ENCODE results near the gene NOTCH2. TPM values are rescaled to one million over a fixed set of nuclear protein-coding genes. Genes with fewer than 3 reads are reported as not detected.

The NOTCH2 gene
- total and polyA plus RNA-seq, 9 of the 15 experiments (the other 6 are each of a cell fraction or from before 2014, with no cell fraction given), result 0.04 to 1.2 (median 0.28) TPM; not detected in 1

DNA sequence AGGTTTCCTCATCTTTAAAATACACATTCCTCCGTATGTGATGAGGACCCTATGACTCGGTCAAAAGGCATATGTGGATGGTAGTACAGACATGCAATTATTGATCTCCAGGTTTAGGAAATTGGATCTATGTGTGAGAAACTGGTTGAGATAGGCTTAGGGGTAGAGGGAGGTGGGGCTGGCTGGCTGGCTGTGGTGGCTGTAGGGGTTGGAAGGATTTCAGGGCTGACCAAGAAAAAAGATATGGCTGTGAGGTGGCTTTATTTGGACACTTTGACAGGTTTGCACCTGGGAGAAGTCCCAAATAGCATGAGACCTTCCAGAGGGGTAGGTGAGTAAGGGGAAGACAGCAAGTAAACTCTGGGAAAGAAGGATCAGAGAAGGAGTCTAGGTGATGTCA is 133.5 kb downstream of the NOTCH2 start:
- TF ChIP-seq POLR2AphosphoS2 (IDR thresholded peaks at IDR 0.05; ENCODE audit: low read length), result no peak
- in situ Hi-C loops (cut with MboI), result no loop called here
- intact Hi-C loops (cut with micrococcal nuclease), result no loop called here
- Histone ChIP-seq H3K4me2 (ENCODE audit: insufficient read depth, low read length) (no peak overlapping the region), H3K27me3 (ENCODE audit: control insufficient read depth in 2 of 2, insufficient read depth in 2 of 2, low read length in 2 of 2) (peaks cover 2 to 10% of the 10 kb centered on the region in 2 experiments; a peak in 1 of 5 replicates), H3K4me1 (replicated peaks in 1 of 2; ENCODE audit: control insufficient read depth in 2 of 2, insufficient read depth in 2 of 2, low read length in 2 of 2) (no peaks in the 10 kb centered on the region), H3K36me3 (ENCODE audit: control insufficient read depth, insufficient read depth, low read length) (no peaks in the 10 kb centered on the region), H3K27ac (ENCODE audit: extremely low read depth, low read depth, low read length) (no peak overlapping the region), H3K9me1 (ENCODE audit: control insufficient read depth, insufficient read depth, low read length) (no peaks in the 10 kb centered on the region), H3K9ac (ENCODE audit: insufficient read depth in 1 of 2, low read depth in 2 of 2, low read length in 2 of 2) (no peak overlapping the region), H3K4me3 (no peak overlapping the region), H2AFZ (ENCODE audit: low read depth, low read length) (no peak overlapping the region), H3K9me3 (replicated peaks; ENCODE audit: control insufficient read depth, insufficient read depth, low read depth, low read length) (0 out of 2 replicates have a peak, but pooled peaks cover 2% of the 10 kb centered on the region), H4K20me1 (replicated peaks; ENCODE audit: control insufficient read depth, insufficient read depth, low read length) (no peaks in the 10 kb centered on the region), H3K79me2 (ENCODE audit: control insufficient read depth, insufficient read depth, low read length) (no peaks in the 10 kb centered on the region)
- ATAC-seq (no peak), FAIRE-seq (no peak), DNase-seq (ENCODE audit: extremely low read depth in 1 of 4, low spot score in 3 of 4) (no peak)
- ChIA-PET POLR2A (interaction anchor here (1.1 kb wide), 1 partner anchor 139 kb away, joined by 4 read pairs; no protein-coding TSS in a partner anchor), CTCF (ENCODE audit: low intra/inter-chr PET ratio) (no interaction called here)
- 0% methylated on average over 2 of the region's 2 CpGs for WGBS (ENCODE audit: insufficient coverage, low coverage, missing lambda C conversion rate)
- no TSS peak for BruUV-seq (replicated peaks)

DNA sequence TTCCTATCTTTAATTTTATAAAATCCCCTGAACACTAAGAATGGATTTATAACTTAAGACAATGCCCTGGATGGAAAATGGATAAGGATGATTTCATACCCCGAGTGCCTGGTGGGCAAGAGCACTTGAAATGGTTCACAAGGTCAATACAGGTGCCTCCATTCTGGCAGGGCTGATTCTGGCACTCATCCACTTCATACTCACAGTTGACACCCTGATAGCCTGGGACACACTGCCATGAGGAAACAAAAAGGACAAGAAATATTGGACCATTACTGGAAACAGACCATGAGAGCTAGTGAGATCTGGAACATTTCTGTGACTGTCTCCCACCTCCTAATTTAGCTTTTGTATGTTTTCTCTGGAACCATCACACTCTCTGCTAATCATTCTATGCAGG is 134.1 kb downstream of the NOTCH2 start:
- 0 out of 2 replicates have a peak, but pooled peaks cover 2% of the 10 kb centered on the region for H3K9me3 ChIP-seq (replicated peaks; ENCODE audit: control insufficient read depth, insufficient read depth, low read depth, low read length)
- DNase-seq (ENCODE audit: extremely low read depth in 1 of 4, low spot score in 3 of 4) (no peak), FAIRE-seq (no peak), ATAC-seq (no peak)
- CTCF ChIA-PET (ENCODE audit: low intra/inter-chr PET ratio), result no interaction called here
- H4K20me1 ChIP-seq (replicated peaks; ENCODE audit: control insufficient read depth, insufficient read depth, low read length), result no peaks in the 10 kb centered on the region
- H3K79me2 ChIP-seq (ENCODE audit: control insufficient read depth, insufficient read depth, low read length), result no peaks in the 10 kb centered on the region
- POLR2A ChIA-PET, result no interaction called here
- peaks cover 2 to 7% of the 10 kb centered on the region in 2 experiments; a peak in 1 of 5 replicates for H3K27me3 ChIP-seq (ENCODE audit: control insufficient read depth in 2 of 2, insufficient read depth in 2 of 2, low read length in 2 of 2)
- no peaks in the 10 kb centered on the region for H3K36me3 ChIP-seq (ENCODE audit: control insufficient read depth, insufficient read depth, low read length)
- intact Hi-C loops (cut with micrococcal nuclease) (no loop called here), in situ Hi-C loops (cut with MboI) (no loop called here)
- H3K9me1 ChIP-seq (ENCODE audit: control insufficient read depth, insufficient read depth, low read length), result no peaks in the 10 kb centered on the region
- no TSS peak for BruUV-seq (replicated peaks)
- H3K27ac ChIP-seq (ENCODE audit: extremely low read depth, low read depth, low read length), result no peak overlapping the region
- no peak overlapping the region for H3K9ac ChIP-seq (ENCODE audit: insufficient read depth in 1 of 2, low read depth in 2 of 2, low read length in 2 of 2)
- WGBS (ENCODE audit: insufficient coverage, low coverage, missing lambda C conversion rate), result 0% methylated on average over 1 of the region's 1 CpG
- no peaks in the 10 kb centered on the region for H3K4me1 ChIP-seq (replicated peaks in 1 of 2; ENCODE audit: control insufficient read depth in 2 of 2, insufficient read depth in 2 of 2, low read length in 2 of 2)
- H3K4me3 ChIP-seq, result no peak overlapping the region
- no peak overlapping the region for H2AFZ ChIP-seq (ENCODE audit: low read depth, low read length)
- no peak overlapping the region for H3K4me2 ChIP-seq (ENCODE audit: insufficient read depth, low read length)
- TF ChIP-seq, protein P1, sequence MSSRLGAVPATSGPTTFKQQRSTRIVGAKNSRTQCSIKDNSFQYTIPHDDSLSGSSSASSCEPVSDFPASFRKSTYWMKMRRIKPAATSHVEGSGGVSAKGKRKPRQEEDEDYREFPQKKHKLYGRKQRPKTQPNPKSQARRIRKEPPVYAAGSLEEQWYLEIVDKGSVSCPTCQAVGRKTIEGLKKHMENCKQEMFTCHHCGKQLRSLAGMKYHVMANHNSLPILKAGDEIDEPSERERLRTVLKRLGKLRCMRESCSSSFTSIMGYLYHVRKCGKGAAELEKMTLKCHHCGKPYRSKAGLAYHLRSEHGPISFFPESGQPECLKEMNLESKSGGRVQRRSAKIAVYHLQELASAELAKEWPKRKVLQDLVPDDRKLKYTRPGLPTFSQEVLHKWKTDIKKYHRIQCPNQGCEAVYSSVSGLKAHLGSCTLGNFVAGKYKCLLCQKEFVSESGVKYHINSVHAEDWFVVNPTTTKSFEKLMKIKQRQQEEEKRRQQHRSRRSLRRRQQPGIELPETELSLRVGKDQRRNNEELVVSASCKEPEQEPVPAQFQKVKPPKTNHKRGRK (tag; IDR thresholded peaks at IDR 0.05), result no peak
- TF ChIP-seq, protein P2, sequence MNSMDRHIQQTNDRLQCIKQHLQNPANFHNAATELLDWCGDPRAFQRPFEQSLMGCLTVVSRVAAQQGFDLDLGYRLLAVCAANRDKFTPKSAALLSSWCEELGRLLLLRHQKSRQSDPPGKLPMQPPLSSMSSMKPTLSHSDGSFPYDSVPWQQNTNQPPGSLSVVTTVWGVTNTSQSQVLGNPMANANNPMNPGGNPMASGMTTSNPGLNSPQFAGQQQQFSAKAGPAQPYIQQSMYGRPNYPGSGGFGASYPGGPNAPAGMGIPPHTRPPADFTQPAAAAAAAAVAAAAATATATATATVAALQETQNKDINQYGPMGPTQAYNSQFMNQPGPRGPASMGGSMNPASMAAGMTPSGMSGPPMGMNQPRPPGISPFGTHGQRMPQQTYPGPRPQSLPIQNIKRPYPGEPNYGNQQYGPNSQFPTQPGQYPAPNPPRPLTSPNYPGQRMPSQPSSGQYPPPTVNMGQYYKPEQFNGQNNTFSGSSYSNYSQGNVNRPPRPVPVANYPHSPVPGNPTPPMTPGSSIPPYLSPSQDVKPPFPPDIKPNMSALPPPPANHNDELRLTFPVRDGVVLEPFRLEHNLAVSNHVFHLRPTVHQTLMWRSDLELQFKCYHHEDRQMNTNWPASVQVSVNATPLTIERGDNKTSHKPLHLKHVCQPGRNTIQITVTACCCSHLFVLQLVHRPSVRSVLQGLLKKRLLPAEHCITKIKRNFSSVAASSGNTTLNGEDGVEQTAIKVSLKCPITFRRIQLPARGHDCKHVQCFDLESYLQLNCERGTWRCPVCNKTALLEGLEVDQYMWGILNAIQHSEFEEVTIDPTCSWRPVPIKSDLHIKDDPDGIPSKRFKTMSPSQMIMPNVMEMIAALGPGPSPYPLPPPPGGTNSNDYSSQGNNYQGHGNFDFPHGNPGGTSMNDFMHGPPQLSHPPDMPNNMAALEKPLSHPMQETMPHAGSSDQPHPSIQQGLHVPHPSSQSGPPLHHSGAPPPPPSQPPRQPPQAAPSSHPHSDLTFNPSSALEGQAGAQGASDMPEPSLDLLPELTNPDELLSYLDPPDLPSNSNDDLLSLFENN (IDR thresholded peaks at IDR 0.05; ENCODE audit: low read depth in 2 of 2, low read length in 2 of 2), result no peak
- TF ChIP-seq EHMT2 (IDR thresholded peaks at IDR 0.05) (no peak), ZNF395 (CRISPR knock-in tag; IDR thresholded peaks at IDR 0.05) (no peak), SRSF9 (IDR thresholded peaks at IDR 0.05; ENCODE audit: borderline replicate concordance, low read depth, low read length) (no peak), ZNF77 (CRISPR knock-in tag; IDR thresholded peaks at IDR 0.05) (no peak), ZSCAN32 (CRISPR knock-in tag; IDR thresholded peaks at IDR 0.05) (no peak), ILK (tag; IDR thresholded peaks at IDR 0.05; ENCODE audit: borderline replicate concordance, low read depth) (no peak)

All from K562 (cell line).